Stimulated activated CD4-positive, alpha-beta T cell treated with anti-CD3 and anti-CD28 coated beads, Interleukin-15, amount 100 ng/mL, for 24 hours (primary cell): ENCODE measurements around the gene LRRC8B.

Experiments used
- DNase-seq: peaks from one replicate; pipeline ENCODE4 v3.0.0-alpha.2; 2020

LRRC8B gene

GRCh38 chr1:89637496-89637895, 112.9 kb downstream of the LRRC8B start:
- no peak for DNase-seq

- no peak for DNase-seq
Observed at GRCh38 chr1:89640440-89640839, 115.8 kb downstream of the LRRC8B start.

GRCh38 chr1:89641781-89642180, 117.2 kb downstream of the LRRC8B start:
- DNase-seq: no peak

- no peak for DNase-seq
Observed at GRCh38 chr1:89643577-89643976, 118.9 kb downstream of the LRRC8B start.

GRCh38 chr1:89644119-89644814, 119.6 kb downstream of the LRRC8B start:
- DNase-seq: no peak

- no peak for DNase-seq
Observed at GRCh38 chr1:89646259-89646658, 121.6 kb downstream of the LRRC8B start.
